ENCODE data around the gene TNFRSF8. TPM values are rescaled to one million over a fixed set of nuclear protein-coding genes. Genes with fewer than 3 reads are reported as not detected.

Gene TNFRSF8
- total RNA-seq, 2 donors from 2014 or later: 3.0 to 6.0 TPM

DNA sequence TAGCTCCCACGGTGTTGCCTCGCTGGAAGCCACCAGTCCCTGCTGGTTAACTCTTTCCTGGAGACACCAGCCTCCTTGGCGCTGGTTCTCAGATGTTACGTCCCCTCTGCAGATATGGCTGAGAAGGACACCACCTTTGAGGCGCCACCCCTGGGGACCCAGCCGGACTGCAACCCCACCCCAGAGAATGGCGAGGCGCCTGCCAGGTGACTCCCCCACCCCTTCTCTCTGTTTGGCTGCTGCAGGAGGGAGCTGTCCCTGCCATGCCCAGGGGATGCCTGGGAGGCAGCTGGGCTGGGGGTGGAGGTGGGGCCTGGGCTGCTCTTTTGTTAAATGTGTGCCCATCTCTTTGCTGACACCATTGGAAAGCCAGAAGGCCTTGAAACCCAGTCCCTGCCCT lies 60.1 kb downstream of the TNFRSF8 start:
- Histone ChIP-seq H3K9me3 (no peaks in the 10 kb centered on the region), H3K4me1 (peaks cover 0 to 22% of the 10 kb centered on the region in 2 donors), H3K27ac (no peak overlapping the region), H3K4me3 (no peak overlapping the region), H3K36me3 (no peaks in the 10 kb centered on the region), H3K27me3 (no peaks in the 10 kb centered on the region)
- no peak for DNase-seq (ENCODE audit: low spot score)
- TF ChIP-seq, protein P1, sequence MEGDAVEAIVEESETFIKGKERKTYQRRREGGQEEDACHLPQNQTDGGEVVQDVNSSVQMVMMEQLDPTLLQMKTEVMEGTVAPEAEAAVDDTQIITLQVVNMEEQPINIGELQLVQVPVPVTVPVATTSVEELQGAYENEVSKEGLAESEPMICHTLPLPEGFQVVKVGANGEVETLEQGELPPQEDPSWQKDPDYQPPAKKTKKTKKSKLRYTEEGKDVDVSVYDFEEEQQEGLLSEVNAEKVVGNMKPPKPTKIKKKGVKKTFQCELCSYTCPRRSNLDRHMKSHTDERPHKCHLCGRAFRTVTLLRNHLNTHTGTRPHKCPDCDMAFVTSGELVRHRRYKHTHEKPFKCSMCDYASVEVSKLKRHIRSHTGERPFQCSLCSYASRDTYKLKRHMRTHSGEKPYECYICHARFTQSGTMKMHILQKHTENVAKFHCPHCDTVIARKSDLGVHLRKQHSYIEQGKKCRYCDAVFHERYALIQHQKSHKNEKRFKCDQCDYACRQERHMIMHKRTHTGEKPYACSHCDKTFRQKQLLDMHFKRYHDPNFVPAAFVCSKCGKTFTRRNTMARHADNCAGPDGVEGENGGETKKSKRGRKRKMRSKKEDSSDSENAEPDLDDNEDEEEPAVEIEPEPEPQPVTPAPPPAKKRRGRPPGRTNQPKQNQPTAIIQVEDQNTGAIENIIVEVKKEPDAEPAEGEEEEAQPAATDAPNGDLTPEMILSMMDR (IDR thresholded peaks at IDR 0.05): no peak

DNA sequence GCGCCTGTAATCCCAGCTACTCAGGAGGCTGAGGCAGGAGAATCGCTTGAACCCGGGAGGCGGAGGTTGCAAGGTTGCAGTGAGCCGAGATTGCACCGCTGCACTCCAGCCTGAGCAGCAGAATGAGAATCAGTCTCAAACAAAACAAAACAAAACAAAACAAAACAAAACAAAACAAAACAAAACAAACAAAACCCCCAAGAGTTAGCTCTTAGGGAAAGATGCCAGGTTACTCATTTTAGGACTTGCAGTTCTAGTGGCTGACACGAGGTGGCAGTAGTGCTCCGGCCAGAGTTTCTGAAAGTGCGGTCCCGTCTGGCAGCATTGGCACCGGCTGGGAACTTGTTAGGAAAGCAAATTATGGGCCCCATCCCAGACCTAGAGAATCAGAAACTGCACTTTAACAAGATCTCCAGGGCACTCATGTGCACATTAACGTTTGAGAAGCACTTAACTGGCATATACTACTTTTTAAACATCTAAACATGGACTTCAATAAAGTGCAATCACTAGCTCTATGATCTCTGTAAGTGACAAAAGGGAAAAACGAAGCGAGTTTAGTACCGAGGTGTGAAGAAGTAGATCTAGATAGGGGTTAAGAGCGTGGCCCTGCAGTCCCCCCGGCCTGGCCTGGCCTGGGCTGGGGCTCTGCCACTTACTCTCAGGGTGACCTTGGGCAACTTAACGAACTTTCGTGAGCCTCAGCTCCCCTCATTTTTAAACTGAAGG lies 61.8 kb downstream of the TNFRSF8 start:
- no peaks in the 10 kb centered on the region for H3K36me3 ChIP-seq
- H3K4me3 ChIP-seq: no peak overlapping the region
- DNase-seq (ENCODE audit: low spot score): peak; percentile 89
- H3K27me3 ChIP-seq: no peaks in the 10 kb centered on the region
- no peaks in the 10 kb centered on the region for H3K9me3 ChIP-seq
- TF ChIP-seq, protein P1 (IDR thresholded peaks at IDR 0.05): peak; percentile 88 to 99
- peak overlapping the region; percentile 25 to 54 for H3K27ac ChIP-seq
- H3K4me1 ChIP-seq: peaks cover 0 to 22% of the 10 kb centered on the region in 2 donors

DNA sequence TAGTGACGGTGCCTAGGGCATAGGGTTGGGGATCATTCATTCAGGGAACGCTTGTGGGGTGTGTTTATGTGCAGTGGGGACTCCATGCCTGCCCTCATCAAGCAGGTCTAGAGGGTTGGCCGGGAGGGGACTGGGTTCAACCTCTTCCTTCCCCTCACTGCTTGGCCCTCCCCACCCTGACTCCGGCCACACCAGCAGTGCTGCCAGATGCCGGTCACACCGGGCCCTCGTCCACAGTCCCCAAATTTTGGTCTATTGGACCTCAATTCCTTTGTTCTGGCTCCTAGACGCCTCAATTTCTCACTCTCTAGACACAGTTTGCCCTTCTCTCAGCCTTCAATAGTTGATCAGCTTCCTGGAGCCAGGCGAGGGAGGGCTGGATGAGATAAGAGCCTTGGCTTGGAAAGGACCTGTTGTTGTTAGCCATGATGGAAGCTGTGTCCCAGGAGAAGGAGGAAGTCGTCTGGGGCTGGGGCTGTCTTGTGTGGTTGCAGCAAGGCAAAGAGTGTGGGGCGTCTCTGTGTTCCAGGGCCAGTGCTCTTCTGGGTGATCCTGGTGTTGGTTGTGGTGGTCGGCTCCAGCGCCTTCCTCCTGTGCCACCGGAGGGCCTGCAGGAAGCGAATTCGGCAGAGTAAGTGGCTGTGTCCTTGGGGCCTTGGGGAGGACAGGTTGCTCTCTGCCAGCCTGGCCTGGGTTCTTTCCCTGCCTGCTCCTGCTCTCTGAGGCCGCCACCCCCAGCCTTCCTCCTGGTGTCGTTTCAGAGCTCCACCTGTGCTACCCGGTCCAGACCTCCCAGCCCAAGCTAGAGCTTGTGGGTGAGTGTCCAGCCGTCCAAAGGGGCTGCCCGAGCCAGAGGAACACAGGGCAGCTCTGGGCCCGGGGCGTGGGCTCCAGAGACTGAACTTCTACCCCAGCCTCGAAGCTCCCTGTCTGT lies 62.6 kb downstream of the TNFRSF8 start:
- Histone ChIP-seq H3K9me3 (no peaks in the 10 kb centered on the region), H3K27me3 (no peaks in the 10 kb centered on the region), H3K4me1 (peaks cover 0 to 22% of the 10 kb centered on the region in 2 donors), H3K27ac (peak overlapping the region; percentile 25 to 54), H3K36me3 (no peaks in the 10 kb centered on the region), H3K4me3 (no peak overlapping the region)
- DNase-seq (ENCODE audit: low spot score): no peak
- TF ChIP-seq, protein P1 (IDR thresholded peaks at IDR 0.05): no peak

DNA sequence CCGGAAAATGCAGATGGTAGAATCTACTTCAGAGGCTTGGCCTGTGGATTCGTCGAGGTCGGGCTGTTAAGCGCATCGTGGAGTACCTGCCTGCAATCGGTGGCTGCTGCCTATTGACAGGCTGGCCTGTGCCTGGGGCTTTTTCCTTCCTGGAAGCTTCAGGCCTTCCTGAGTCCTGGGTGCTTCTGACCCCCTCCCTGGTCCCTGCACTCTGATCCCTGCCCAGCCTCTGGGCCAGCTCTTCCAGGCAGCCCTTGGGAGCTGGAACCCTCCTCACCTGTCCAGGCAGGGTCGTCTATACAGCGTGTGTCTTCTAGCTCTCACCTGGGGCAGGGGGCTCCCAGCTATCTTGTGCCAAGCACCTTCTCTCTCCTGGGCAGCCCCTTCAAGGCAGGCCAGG lies 63.7 kb downstream of the TNFRSF8 start:
- H3K36me3 ChIP-seq: no peaks in the 10 kb centered on the region
- no peaks in the 10 kb centered on the region for H3K27me3 ChIP-seq
- H3K27ac ChIP-seq: peak overlapping the region in 1 of 2 donors; percentile 54
- H3K4me3 ChIP-seq: no peak overlapping the region
- peaks cover 0 to 23% of the 10 kb centered on the region in 2 donors for H3K4me1 ChIP-seq
- no peak for DNase-seq (ENCODE audit: low spot score)
- H3K9me3 ChIP-seq: no peaks in the 10 kb centered on the region
- TF ChIP-seq, protein P1 (IDR thresholded peaks at IDR 0.05): no peak

DNA sequence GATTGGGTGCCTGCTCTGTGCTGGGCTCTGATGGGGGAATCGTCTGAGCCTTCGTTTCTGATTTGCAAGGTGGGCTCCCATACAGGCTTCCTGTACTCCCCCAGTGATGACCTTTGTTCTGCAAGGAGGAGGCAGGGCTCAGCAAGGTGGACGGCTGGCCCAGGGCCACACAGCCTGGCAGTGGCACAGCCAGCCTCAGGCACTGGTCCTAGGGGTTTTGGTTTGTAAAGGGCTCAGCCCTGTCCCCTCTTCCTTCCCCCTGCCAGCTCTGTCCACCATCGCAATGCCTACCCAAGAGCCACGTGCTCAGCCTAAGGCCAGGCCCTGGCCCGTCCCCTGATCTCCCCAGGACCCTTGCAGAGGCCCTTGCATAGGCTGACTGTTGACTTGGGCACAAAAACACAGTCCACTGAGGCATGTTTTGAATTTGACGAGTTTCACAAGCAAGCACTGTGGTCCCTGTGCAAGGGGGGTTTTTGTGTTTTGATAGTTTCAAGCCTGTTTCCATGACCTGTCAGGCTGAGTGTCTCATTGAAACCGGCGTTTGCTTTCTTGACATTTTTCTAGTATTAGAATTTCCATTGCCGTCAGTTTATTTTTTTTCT lies 64.2 kb downstream of the TNFRSF8 start:
- Histone ChIP-seq H3K9me3 (no peaks in the 10 kb centered on the region), H3K4me1 (peaks cover 0 to 28% of the 10 kb centered on the region in 2 donors), H3K27me3 (no peaks in the 10 kb centered on the region), H3K4me3 (no peak overlapping the region), H3K36me3 (no peaks in the 10 kb centered on the region), H3K27ac (no peak overlapping the region)
- TF ChIP-seq, protein P1 (IDR thresholded peaks at IDR 0.05): no peak
- no peak for DNase-seq (ENCODE audit: low spot score)
